Activated T-cell treated with anti-CD3 and anti-CD28 coated beads, Interleukin-2, amount 50 U/mL, for 4 hours (primary cell): ENCODE measurements around the gene NEXN. TPM values are rescaled to one million over a fixed set of nuclear protein-coding genes. Genes with fewer than 3 reads are reported as not detected.
A peak's percentile ranks its signal among the peaks of the same experiment; 100 is the strongest.

ENCODE experiments used
- ATAC-seq, 2 donors: fragments of 200-7000 bp; cut with Tn5 transposase; one replicate each; pipeline ENCODE4 v1.10.0; 2021
- DNase-seq: peaks from one replicate; pipeline ENCODE4 v3.0.0-alpha.2; 2020
- H3K27me3 Mint-ChIP-seq: one replicate; pipeline ENCODE4 v1.8.0; 2021; ENCODE audit warnings: low read depth, mixed read lengths
- H3K36me3 Mint-ChIP-seq: one replicate; pipeline ENCODE4 v1.8.0; 2022; ENCODE audit warnings: mixed read lengths; ENCODE audit not compliant: insufficient read depth
- H3K4me1 Mint-ChIP-seq: one replicate; pipeline ENCODE4 v1.8.0; 2021; ENCODE audit warnings: low read depth, mixed read lengths
- H3K4me3 Mint-ChIP-seq: one replicate; pipeline ENCODE4 v1.8.0; 2021; ENCODE audit warnings: mild to moderate bottlenecking, moderate library complexity, mixed read lengths
- H3K9me3 Mint-ChIP-seq: one replicate; pipeline ENCODE4 v1.8.0; 2021; ENCODE audit warnings: mixed read lengths
- total RNA-seq, 3 donors: library from RNA; stranded (reverse); gene quantifications; one replicate each; pipeline ENCODE4 v1.2.1, GENCODE V29; 2021

Gene NEXN
- total RNA-seq = under 1 TPM; 0.32 to 0.60 (median 0.40) TPM

DNA sequence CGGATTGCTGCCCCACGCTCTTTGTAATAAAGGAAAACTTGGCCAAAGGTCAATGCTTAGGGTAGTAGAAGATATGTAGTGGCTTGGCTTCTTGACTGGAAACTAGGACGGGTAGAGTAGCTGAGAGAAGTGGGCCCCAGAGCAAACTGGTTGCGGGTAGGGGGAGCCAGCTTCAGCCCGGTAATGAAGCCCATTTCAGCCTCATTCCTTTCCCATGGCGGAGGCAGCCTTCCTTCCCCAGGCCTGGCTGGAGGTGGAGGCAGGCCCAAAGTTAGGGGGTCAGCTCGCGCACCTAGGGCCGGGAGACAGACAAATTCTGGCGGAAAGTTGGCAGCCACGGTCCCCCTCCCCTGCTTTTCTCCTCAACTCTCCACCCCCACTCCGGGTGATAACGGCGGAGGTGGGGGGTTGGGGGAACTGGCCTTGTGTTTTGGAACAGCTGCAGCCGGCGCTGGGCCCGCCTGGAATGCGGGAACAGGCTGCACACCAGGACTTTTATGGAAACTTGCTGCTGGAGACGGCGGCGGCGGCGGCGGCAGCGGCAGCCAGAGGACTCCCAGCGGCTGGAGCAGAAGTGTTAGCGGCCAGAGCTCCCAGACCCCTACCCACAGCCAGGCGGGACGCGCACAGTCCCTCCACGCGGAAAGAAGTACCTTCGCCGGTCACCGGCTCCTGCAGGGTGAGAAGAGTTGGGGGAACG lies at the start of gene NEXN:
NEXN (plus strand) TSS at position 544 of the 700 bp plus-strand sequence. CDS start 27,483 bp downstream, outside the sequence.
- no peaks in the 10 kb centered on the region for H3K9me3 Mint-ChIP-seq
- H3K27me3 Mint-ChIP-seq = peaks cover 17% of the 10 kb centered on the region
- ATAC-seq (peak in 1 of 2 donors; percentile 53), DNase-seq (no peak)
- H3K4me3 Mint-ChIP-seq = peak within 1 kb of the TSS; percentile 73
- peaks cover 8% of the 10 kb centered on the region for H3K36me3 Mint-ChIP-seq
- H3K4me1 Mint-ChIP-seq = peaks cover 11% of the 10 kb centered on the region

DNA sequence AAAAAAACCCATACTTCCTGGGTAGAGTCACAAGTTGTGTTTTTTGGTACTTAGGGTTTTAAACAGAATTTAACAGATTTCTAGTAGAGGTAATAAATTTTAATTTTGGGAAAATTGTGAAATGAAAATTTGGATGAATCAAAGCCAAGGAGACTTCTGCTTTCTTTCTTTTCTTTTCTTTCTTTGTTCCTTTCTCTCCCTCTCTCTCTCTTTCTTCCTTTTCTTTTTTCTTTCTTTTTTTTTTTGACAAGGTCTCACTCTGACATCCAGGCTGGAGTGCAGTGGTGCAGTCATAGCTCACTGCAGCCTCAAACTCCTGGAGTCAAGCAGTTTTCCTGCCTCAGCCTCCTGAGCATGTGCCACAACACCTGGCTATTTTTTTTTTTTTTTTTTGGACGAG lies 46.9 kb upstream of the NEXN start:
- Mint-ChIP-seq H3K9me3 (no peaks in the 10 kb centered on the region), H3K4me1 (peaks cover 2% of the 10 kb centered on the region), H3K36me3 (peaks cover 20% of the 10 kb centered on the region), H3K27me3 (no peaks in the 10 kb centered on the region), H3K4me3 (no peak overlapping the region)
- no peak for DNase-seq
- ATAC-seq = no peak

DNA sequence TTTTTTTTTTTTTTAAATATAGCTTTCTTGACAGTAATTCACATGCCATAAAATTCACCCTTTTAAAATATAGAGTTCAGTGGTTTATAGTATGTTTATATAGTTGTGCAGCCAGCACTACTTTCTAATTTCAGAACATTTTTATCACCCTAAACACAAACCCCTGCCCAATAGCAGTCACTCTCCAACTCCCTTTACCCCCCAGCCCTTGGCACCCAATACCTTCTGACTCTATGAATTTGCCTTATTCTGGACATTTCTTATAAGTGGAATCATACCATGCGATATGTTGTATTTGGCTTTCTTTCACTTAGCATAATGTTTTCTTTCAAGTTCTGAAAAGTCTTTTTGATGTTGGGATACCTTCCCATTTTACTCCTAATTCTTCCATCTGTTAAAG lies 42.5 kb upstream of the NEXN start:
- no peak for DNase-seq
- no peaks in the 10 kb centered on the region for H3K9me3 Mint-ChIP-seq
- no peaks in the 10 kb centered on the region for H3K27me3 Mint-ChIP-seq
- H3K4me3 Mint-ChIP-seq = no peak overlapping the region
- peaks cover 2% of the 10 kb centered on the region for H3K4me1 Mint-ChIP-seq
- H3K36me3 Mint-ChIP-seq = peaks cover 22% of the 10 kb centered on the region
- no peak for ATAC-seq

DNA sequence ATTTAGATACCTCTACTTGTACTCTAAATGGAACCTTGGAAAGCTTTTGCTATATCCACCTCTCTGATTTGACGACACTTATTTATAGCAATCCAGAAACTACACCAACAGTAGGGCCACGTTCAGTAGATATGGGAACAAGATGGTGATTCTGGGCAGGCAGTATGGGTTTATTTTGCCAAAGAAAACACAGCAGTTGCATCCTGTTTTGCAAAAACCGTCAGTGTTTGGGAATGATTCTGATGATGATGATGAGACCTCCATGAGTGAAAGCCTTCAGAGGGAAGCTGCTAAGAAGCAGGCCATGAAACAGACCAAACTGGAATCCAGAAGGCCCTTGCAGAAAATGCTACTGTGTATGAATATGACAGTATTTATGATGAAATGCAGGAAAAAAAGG lies 41.5 kb upstream of the NEXN start:
- no peak for DNase-seq
- Mint-ChIP-seq H3K36me3 (peaks cover 20% of the 10 kb centered on the region), H3K4me3 (no peak overlapping the region), H3K4me1 (peaks cover 2% of the 10 kb centered on the region), H3K27me3 (no peaks in the 10 kb centered on the region), H3K9me3 (no peaks in the 10 kb centered on the region)
- no peak for ATAC-seq

DNA sequence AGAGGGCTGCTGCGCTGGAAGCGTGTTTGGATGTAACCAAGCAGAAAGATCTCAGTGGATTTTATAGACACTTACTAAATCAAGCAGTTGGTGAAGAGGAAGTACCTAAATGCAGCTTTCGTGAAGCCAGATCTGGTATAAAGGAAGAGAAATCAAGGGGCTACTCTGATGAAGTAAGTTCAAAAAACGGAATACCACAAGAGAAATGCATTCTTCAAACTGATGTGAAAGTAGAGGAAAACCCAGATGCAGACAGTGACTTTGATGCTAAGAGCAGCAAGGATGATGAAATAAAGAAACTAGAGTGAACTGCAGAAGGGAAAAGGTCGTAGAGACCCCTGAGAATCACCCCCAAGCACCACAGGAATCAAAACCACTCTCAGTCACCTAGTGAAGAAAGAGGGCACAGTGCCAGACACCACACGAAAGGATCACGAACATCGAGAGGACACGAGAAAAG lies 40.8 kb upstream of the NEXN start:
- no peak overlapping the region for H3K4me3 Mint-ChIP-seq
- DNase-seq (no peak), ATAC-seq (peak; percentile 38 to 46)
- no peaks in the 10 kb centered on the region for H3K9me3 Mint-ChIP-seq
- no peaks in the 10 kb centered on the region for H3K27me3 Mint-ChIP-seq
- peaks cover 2% of the 10 kb centered on the region for H3K4me1 Mint-ChIP-seq
- H3K36me3 Mint-ChIP-seq = peaks cover 20% of the 10 kb centered on the region

DNA sequence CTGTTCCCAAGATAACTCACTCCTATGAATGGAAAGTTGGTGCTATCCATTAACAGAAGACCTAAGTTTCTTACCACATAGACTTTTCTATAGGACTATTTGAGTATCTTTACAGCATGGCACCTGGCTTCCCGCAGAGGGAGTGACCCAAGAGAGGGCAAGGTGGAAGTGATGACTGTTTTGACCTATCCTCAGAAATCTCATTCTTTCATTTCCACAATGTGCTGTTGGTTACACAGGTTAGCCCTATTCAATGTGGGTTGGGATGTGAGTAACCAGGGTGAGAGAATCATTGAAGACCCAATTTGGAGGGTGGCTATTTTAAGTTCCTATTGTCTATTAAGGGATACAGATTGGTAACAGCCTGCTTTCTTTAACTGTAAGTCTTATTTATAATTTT lies 38.3 kb upstream of the NEXN start:
- Mint-ChIP-seq H3K36me3 (peaks cover 33% of the 10 kb centered on the region), H3K4me3 (no peak overlapping the region), H3K4me1 (peaks cover 2% of the 10 kb centered on the region), H3K9me3 (peaks cover 3% of the 10 kb centered on the region), H3K27me3 (no peaks in the 10 kb centered on the region)
- DNase-seq (no peak), ATAC-seq (no peak)

DNA sequence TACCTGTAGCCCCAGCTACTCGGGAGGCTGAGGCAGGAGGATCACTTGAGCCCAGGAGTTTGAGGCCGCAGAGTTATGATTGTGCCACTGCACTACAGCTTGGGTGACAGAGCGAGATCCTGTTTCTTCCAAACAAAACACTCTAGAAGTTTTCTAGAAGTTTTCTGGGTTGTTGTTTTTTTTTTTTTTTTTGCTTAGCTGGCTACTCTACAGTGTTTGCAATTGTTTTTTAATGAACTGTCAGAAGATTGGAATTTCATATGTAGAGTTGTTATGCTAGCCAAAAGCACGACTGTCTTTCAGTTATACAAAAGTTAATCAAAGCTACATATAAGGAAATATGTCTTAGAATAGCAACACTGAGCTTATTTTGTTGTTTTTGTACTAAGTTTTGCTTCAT lies 30.9 kb upstream of the NEXN start:
- Mint-ChIP-seq H3K36me3 (peaks cover 53% of the 10 kb centered on the region), H3K4me1 (peaks cover 5% of the 10 kb centered on the region)

DNA sequence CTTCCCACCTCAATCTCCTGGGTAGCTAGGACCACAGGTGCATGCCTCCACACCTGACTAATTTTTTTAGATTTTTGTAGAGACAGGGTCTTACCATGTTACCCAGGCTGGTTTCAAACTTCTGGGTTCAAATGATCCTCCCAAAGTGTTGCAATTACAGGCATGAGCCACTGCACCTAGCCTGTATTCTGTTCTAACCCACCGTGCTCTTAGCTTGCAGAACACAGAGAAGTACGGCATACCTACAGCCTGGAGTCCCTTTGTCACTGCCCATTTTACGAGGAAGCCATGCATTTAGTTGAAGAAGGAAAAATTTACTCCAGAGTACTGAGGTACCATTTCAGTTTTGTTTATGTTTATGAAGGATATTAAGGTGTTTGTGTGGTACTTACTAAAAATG lies 29.7 kb upstream of the NEXN start:
- H3K27me3 Mint-ChIP-seq = no peaks in the 10 kb centered on the region
- H3K4me3 Mint-ChIP-seq = no peak overlapping the region
- peaks cover 5% of the 10 kb centered on the region for H3K4me1 Mint-ChIP-seq
- ATAC-seq (no peak), DNase-seq (no peak)
- peaks cover 21% of the 10 kb centered on the region for H3K9me3 Mint-ChIP-seq
- H3K36me3 Mint-ChIP-seq = peaks cover 54% of the 10 kb centered on the region

More for the DNA sequence above, 30.9 kb upstream of the NEXN start:
- DNase-seq (no peak), ATAC-seq (no peak)
- Mint-ChIP-seq H3K27me3 (no peaks in the 10 kb centered on the region), H3K4me3 (no peak overlapping the region), H3K9me3 (peaks cover 21% of the 10 kb centered on the region)

DNA sequence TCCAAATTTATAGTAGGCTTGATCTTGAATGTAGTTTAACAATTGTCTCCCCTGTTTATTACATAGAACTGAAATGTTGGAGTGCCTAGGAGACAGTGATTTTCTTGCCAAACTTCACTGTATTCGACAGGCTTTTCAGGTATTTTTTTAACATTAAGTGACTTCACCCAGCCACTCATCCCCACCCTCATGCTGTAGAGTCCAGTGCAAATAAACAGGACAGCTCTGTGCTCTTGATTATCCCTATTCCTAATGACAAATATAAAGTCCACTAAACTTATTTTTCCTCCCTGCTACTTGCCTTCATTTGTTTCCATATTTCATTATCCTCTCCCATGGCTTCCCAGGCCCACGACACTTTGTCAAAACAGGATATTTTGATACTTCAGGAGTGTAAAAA lies 29.2 kb upstream of the NEXN start:
- peaks cover 21% of the 10 kb centered on the region for H3K9me3 Mint-ChIP-seq
- no peaks in the 10 kb centered on the region for H3K27me3 Mint-ChIP-seq
- no peak for DNase-seq
- peaks cover 49% of the 10 kb centered on the region for H3K36me3 Mint-ChIP-seq
- H3K4me1 Mint-ChIP-seq = peaks cover 5% of the 10 kb centered on the region
- no peak for ATAC-seq
- no peak overlapping the region for H3K4me3 Mint-ChIP-seq

DNA sequence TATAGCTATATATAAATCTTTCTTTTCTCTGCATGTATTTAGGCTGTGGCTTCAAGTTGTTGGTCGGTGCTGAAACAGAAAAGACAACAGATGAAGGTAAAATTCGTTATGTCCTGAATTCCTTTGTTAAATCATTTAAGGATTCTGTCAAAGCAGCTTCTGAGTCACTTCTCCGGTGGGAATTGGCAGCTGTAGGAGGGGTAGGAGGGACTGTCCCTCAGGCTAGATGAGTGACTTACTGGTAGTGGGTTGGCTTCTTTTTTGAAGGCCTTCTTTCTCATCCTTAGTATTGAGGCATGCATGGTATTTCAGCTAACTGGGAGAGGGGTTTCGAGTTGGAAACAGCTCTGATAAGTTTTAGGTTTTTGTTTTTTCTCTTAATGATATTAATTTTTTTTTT lies 22.1 kb upstream of the NEXN start:
- Mint-ChIP-seq H3K36me3 (peaks cover 28% of the 10 kb centered on the region), H3K27me3 (no peaks in the 10 kb centered on the region), H3K4me3 (no peak overlapping the region), H3K4me1 (no peaks in the 10 kb centered on the region), H3K9me3 (no peaks in the 10 kb centered on the region)
- ATAC-seq = no peak
- DNase-seq = no peak

DNA sequence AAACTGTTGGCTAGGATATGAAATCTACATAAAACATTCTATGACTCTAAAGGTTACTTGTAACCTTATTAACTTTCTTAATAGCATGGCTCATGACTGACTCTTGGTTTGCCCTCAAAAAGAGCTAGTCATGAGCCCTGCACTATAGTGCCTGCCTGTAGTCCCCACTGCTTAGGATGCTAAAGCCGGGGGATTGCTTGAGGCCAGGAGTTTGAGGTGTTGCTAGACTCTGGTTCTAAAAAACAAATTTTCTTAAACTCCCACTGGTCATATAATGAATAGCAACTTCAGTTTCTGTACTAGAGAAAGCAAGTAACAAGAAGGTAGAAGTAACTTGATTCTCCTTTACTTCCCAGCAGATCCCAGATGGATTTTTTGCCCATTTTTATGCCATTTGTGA lies 15.8 kb upstream of the NEXN start:
- Mint-ChIP-seq H3K9me3 (no peaks in the 10 kb centered on the region), H3K27me3 (no peaks in the 10 kb centered on the region), H3K4me1 (no peaks in the 10 kb centered on the region), H3K4me3 (no peak overlapping the region), H3K36me3 (peaks cover 14% of the 10 kb centered on the region)
- DNase-seq (no peak), ATAC-seq (no peak)

DNA sequence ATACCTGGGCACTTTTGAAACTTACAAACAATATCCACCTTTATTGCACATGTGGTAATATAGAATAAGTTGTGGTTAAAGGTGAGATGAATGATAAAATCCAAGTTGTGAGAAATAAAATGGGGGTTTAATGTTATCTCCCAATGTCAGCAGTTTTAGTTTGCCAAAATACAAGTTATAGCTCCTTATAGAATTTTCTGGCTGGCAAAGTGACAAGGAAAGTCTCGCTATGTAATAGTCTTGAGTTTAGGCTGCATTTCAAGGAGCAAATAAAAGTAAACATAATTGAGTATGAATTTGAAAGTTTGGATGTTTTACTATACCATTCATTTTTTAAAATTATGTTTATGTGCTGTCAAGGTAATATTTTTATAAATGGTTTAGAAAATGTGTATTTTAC lies 15.0 kb upstream of the NEXN start:
- no peak for DNase-seq
- Mint-ChIP-seq H3K4me3 (no peak overlapping the region), H3K27me3 (no peaks in the 10 kb centered on the region), H3K9me3 (no peaks in the 10 kb centered on the region), H3K4me1 (no peaks in the 10 kb centered on the region), H3K36me3 (peaks cover 13% of the 10 kb centered on the region)
- ATAC-seq = no peak

DNA sequence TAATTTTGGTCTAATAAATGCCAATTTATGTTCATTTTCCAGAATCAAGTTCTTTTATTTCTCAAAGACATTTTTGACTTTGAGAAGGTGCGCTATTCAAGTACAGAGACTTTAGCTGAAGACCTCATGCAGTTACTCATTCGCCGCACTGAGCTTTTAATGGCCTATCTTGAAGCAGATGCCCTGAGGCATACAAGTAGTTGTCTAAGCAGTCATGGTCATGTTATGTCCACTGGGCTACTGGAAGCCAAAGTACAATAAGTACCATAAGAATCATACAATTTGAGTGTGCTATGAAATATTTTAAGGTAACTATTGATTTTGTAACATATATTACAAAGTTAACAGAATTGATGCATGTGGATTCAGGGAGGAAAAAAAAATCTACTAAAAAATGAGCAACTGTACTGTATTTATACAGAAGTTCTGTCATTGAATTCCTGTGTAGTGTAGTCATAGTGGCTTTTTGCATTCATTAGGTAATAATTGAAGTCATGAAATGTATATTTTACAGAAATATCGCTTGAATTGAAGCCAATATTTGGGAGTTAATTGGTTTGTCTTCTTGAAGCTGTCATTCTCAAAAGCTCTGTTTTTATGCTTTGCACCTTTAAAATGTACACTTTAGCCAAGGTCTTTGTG lies 13.5 kb upstream of the NEXN start:
- Mint-ChIP-seq H3K4me3 (no peak overlapping the region), H3K9me3 (no peaks in the 10 kb centered on the region), H3K36me3 (peaks cover 11% of the 10 kb centered on the region), H3K27me3 (no peaks in the 10 kb centered on the region), H3K4me1 (no peaks in the 10 kb centered on the region)
- ATAC-seq = no peak
- no peak for DNase-seq

DNA sequence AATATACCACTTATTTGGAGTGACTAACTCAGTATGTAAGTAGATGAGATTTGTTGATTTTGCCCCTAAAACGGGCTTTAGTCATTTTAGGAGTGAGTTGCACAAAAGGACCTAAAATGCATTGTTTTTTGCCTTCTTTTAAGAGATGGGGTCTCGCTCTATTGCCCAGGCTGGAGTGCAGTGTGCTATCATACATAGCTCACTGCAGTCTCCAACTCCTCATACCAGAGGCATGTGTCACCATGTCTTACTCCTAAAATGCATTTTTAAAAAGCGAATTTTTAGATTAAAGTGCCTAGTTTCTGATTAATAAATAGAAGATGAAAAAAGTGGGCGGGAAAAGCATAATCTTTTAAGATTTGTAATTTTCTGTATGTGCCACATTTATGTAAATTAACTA lies 11.5 kb upstream of the NEXN start:
- DNase-seq (no peak), ATAC-seq (no peak)
- no peaks in the 10 kb centered on the region for H3K9me3 Mint-ChIP-seq
- peaks cover 2% of the 10 kb centered on the region for H3K4me1 Mint-ChIP-seq
- no peaks in the 10 kb centered on the region for H3K27me3 Mint-ChIP-seq
- H3K36me3 Mint-ChIP-seq = peaks cover 12% of the 10 kb centered on the region
- H3K4me3 Mint-ChIP-seq = no peak overlapping the region

DNA sequence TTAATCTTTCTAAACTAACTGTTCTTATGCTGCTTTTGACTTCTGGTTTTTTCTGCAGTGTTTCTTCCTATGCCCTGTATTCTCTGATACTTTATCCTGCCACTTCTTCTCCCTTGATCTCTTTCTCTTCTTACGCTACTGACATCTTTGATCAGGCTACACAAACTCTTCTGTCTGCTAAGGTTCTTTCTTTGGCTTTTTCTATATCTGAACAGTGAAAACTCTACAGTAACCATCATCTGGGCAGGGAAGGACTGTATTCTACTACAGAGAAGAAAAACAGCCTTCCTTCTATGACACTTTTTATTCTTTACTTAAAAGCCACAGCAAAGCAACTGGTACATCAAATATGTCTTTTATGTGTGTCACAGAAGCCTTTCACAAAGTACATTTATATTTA lies 7.4 kb upstream of the NEXN start:
- H3K4me1 Mint-ChIP-seq = peaks cover 2% of the 10 kb centered on the region
- peaks cover 4% of the 10 kb centered on the region for H3K36me3 Mint-ChIP-seq
- H3K27me3 Mint-ChIP-seq = no peaks in the 10 kb centered on the region
- no peak for ATAC-seq
- no peak overlapping the region for H3K4me3 Mint-ChIP-seq
- no peak for DNase-seq
- no peaks in the 10 kb centered on the region for H3K9me3 Mint-ChIP-seq
